NB4 (cell line): ENCODE results near the gene PDE1A.

ENCODE experiments used
- MYC ChIP-seq: IDR thresholded peaks from 2 replicates; pipeline ENCODE4 v1.6.1; 2011; ENCODE audit warnings: low read depth, low read length
- POLR2A ChIP-seq: IDR thresholded peaks from 2 replicates; pipeline ENCODE4 v1.6.1; 2011; ENCODE audit warnings: mild to moderate bottlenecking; ENCODE audit not compliant: insufficient read length; ENCODE audit errors: extremely low read depth
- TF ChIP-seq, protein P1 (sequence below): IDR thresholded peaks from one replicate; pipeline ENCODE4 v1.5.1; 2012; ENCODE audit warnings: low read depth, low read length
- TF ChIP-seq, protein P2 (sequence below): IDR thresholded peaks from 2 replicates; pipeline ENCODE4 v1.6.1; 2011; ENCODE audit warnings: low read depth, low read length

DNA sequence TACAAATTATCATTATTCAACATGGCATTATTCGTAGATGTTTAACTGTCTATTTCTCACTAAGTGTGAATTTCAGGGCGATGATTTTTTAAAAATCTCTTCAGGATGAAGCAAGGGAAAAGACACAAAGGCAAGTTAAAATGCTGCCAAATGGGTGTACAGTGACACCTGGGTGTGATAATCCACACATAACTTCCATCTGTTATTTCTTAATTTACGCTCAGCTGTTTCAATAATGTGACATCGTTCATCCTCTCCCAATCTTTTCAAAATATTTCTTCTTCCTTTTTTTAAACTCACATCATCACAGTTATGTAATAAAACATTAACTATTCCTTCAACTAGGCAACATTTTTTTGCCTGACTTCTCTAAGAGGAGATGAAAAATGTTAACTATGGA is 10.6 kb downstream of the PDE1A start:
- TF ChIP-seq, protein P1, sequence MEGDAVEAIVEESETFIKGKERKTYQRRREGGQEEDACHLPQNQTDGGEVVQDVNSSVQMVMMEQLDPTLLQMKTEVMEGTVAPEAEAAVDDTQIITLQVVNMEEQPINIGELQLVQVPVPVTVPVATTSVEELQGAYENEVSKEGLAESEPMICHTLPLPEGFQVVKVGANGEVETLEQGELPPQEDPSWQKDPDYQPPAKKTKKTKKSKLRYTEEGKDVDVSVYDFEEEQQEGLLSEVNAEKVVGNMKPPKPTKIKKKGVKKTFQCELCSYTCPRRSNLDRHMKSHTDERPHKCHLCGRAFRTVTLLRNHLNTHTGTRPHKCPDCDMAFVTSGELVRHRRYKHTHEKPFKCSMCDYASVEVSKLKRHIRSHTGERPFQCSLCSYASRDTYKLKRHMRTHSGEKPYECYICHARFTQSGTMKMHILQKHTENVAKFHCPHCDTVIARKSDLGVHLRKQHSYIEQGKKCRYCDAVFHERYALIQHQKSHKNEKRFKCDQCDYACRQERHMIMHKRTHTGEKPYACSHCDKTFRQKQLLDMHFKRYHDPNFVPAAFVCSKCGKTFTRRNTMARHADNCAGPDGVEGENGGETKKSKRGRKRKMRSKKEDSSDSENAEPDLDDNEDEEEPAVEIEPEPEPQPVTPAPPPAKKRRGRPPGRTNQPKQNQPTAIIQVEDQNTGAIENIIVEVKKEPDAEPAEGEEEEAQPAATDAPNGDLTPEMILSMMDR: no peak
- TF ChIP-seq MYC (no peak), POLR2A (no peak)
- TF ChIP-seq, protein P2, sequence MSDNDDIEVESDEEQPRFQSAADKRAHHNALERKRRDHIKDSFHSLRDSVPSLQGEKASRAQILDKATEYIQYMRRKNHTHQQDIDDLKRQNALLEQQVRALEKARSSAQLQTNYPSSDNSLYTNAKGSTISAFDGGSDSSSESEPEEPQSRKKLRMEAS: no peak
